Activated CD8-positive, alpha-beta memory T cell treated with anti-CD3 and anti-CD28 coated beads for 4 hours (primary cell): ENCODE measurements around the gene BTBD6.

ENCODE experiments used
- DNase-seq, 2 donors: peaks; one replicate each; pipeline ENCODE4 v3.0.0-alpha.2; 2020; ENCODE audit warnings: low read depth in 2 of 2

BTBD6 gene

DNA sequence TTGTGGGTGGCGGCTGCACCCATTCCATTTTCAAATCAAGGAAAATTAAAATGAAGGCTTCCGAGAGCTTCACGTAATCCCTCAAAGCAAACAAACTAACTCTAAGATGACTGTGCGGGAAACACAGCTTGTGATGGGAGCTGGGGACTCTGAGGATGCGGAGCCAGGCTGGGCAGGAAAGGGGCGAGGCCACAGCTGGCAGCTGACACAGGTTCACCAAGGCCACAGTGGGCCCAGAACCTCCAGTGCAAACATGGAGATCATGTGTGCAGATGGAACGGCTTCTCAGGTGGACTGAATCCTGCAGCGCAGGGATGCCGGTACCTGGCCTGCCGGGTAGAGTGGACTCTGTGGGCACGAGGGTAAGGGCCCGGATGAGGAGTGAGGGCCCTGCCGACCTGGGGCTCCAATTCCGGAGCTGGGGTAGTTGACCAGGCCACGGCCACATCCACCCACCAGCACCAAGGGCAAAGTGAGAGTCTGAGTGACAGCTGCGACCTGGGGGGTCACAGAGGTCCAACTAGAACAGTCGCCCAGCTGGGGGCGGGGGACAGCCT is 19.2 kb upstream of the BTBD6 start:
- no peak for DNase-seq

DNA sequence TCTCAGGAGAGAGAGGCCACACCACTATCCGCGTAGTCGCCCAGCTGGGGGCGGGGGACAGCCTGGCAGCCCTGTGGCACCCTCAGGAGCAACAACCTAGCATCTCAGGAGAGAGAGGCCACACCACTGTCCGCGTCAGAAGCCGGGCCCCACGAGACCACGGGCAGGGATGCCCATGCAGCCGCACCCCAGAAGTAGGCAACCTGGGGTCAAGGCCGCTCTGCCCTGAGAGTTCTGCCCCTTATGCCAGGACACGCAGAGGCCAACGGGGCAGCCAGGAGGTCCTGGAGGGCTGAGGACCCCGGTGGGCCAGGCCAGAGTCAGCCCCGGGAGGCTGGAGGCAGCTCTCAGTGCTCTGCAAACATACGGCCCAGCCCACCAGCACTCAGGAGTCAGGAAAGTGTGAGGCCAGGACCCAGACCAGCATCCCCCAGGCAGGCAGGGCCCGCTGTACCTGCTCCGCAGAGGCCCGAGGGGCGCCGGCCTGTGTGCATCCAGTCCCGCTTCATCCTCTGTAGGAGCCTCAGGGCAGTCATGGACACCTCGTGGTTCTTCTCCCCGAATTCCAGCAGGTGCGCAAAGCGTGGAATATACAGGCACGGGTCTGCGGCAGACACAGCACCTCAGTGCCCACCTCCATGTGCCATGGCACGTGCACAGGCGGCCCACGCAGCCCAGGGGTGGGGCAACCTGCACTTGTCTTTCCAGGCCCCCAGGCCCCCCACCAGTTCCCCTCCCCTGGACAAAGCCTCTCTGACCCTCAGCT is 7.3 kb upstream of the BTBD6 start:
- DNase-seq = no peak

DNA sequence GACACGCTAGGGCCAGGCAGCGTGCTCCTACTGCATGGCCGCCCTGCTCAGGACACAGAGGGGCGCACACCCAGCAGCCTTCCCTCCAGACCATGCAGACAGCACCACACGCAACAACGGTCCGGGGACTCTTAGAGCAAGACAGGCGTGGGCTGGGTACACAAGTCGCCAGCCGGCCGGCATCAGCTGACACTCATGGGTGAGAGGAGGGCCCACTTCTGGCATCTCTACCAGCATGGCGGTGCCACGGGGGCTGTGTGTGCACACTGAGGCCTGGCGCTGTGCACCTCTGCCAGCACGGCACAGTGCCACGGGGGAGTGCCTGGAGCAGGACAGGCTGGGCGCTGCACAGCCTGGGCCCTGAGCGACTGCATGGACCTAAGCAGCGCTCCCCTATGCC is 6.7 kb upstream of the BTBD6 start:
- no peak for DNase-seq

DNA sequence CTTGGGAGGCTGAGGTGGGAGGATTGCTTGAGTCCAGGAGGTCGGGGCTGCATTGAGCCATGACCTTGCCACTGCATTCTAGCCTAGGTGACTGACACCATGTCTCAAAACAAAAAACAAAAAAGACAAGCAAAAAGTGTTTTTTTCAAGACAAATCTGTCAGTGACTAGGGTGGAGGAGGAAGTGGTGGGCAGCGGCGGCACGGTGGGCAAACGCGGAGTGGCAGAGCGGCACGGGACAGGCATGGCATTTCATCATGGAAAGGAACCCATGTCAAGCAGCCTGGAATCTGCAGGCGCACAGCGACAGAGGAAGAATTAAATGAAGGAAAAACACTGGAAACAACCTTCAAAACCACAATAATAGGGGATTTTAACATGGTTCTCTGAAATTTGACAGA is 4.0 kb upstream of the BTBD6 start:
- no peak for DNase-seq

DNA sequence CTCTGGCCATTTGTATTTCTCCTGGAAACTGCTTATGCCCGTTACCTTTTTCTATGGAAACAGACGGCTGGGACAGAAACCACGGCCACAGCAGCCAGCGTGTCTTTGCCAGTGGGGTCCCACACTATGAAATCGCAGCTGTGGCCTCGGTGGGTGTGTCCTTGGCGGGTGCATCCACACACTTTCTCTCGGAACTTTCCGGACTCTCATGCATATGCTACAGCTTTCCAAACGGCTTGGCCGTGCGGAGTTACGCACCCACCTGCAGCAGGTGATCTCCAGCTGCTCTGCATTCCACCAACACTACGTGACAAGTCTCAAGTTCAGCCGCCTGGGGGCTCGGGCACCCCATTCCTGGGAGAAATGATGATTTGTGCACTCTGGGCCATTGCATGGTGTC is 1.3 kb upstream of the BTBD6 start:
- DNase-seq = no peak

DNA sequence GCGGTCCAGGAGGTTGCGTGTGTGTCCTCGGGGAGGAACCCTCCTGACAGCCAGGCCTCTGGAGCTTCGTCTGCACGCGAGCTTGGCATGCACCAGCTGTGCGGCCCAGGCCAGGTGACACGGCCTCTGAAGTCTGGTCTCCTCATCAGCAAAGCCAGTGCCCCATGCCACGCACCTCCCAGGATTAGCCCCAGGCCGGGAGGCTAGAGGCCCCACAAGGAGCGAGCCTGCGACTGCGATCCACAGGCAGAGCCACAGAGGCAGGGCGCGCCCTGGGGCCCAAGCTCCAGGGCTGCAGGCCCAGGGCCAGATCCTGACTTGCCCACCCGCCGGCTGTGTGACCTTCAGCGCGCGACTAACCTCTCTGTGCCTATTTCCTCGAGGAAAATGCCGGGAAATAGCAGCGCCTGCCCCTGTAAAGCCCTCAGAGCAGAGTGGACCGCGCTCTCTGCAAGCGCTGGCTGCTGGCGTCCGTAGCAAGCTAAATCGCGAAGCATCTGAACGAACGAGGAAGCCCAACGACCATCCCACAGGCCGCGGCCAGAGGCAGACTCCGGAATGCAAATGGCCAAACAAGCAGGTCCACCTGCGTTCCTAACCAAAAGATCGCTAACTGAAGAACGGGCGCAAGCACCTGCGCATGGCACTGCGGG is 492 bp upstream of the BTBD6 start:
- no peak for DNase-seq

DNA sequence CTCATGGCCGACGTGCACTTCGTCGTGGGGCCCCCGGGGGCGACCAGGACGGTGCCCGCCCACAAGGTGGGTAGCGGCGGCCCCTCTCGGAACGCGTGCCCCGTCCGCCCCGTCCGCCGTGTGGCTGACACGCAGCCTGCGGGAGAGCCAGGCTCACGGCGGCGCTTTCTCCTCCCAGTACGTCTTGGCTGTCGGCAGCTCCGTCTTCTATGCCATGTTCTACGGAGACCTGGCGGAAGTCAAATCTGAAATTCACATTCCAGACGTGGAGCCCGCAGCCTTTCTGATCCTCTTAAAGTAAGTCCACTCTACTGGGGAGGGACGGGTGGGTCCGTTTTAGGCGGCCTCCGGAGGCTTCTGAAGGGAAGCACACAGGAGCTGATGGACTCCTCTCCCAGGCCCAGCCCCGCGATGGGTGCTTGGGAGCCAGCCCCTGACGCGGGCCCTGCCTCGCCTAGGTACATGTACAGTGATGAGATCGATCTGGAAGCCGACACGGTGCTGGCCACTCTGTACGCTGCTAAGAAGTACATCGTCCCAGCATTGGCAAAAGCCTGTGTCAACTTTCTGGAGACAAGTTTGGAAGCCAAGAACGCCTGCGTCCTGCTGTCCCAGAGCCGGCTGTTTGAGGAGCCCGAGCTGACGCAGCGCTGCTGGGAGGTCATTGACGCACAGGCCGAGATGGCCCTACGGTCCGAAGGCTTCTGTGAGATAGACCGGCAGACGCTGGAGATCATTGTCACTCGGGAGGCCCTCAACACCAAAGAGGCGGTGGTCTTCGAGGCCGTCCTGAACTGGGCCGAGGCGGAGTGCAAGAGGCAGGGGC is 1.1 kb downstream of the BTBD6 start:
- no peak for DNase-seq

DNA sequence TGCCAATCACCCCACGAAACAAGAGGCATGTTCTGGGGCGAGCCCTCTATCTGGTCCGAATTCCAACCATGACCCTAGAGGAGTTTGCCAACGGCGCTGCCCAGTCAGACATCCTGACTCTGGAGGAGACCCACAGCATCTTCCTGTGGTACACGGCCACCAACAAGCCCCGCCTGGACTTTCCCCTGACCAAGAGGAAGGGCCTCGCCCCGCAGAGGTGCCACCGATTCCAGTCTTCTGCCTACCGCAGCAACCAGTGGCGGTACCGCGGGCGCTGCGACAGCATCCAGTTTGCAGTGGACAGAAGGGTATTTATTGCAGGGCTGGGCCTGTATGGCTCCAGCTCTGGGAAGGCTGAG is 1.7 kb downstream of the BTBD6 start:
- DNase-seq = no peak

DNA sequence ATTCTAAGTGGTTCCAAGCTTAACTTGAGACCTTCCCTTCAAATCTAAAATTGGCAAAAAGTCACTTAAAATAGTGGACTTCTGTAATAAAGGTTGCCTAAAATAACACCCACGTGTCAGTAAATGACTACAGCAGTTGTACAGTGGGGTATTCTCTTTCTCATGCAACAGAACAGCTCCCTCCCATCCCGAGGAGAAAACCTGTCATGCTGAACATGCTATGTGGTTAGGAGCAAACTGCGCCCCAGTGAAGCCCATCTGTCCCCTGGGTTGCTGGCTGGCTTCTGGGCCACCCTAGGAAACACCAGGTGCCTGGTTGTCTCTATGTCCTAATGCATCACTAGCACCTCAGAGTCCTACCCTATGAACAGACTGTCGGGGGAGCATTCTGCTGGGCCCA is 2.7 kb downstream of the BTBD6 start:
- DNase-seq = no peak

DNA sequence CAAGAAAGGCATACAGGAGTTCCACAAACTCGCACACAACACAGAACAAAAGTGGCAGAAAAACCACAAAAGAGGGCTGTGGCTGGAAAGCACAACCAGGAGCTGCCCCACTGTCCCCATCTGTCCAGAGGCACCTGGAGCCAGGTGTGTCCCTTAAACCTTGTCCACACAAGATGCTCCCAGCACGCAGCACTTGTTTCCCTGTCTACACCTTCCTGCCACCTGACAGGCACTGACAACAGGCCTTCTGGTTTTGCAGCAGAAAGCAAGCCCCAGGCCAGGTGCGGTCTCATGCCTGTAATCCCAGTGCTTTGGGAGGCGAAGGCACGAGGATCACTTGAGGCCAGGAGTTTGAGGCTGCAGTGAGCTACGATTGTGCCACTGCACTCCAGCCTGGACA is 3.6 kb downstream of the BTBD6 start:
- no peak for DNase-seq

DNA sequence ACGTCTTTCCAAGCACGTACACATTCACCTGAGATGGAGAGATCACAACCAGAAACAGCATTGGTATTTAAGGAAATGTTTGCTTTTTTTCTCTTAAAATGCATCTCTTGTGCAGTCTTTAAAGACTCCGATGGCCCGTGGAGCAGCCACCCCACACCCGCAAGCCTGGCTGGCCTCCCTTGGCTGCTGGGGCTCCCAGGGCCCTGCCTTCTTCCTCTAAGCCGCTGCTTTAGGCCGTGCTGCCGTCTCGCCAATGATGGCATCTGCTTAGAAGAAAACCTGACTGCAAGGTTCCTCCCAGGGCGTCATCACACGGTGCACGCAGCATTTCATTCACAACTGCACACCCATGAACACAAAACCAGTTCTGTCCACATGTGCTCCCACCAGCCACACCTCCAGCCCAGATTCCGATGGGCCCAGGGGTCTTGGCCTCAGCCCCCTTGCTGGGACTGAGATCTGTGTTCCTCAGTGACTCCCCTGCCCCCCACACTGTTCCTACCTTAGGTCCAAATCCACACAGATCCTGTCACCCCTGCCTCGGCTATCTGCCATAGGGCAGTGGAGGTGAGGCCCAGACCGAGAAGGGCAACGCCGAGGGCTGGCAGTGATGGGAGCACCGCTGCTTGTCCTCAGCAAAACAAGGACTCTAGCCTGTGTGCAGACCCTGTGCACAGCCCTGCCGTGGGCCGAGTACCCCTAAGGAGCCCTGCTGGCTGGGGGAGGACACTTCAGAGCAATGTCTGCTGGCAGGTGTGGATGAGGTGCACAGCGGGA is 4.4 kb downstream of the BTBD6 start:
- DNase-seq = no peak

DNA sequence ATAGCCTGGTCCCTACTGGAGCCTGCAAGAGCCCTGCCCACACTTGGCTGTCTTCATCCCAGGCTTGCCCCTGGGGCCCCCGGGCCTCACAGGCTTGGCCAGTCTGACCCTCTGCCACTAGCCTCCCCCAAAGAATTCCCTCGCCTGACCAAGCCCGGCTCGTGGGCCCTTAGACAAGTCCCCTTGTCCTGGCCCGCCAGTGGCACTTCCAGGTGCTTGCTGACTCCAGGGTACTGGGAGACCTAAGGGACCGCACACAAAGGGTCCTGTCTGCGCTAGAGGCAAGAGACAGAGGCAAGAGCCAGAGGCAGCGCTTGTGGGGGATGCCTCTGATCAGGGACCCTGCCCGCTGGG is 5.0 kb downstream of the BTBD6 start:
- no peak for DNase-seq

DNA sequence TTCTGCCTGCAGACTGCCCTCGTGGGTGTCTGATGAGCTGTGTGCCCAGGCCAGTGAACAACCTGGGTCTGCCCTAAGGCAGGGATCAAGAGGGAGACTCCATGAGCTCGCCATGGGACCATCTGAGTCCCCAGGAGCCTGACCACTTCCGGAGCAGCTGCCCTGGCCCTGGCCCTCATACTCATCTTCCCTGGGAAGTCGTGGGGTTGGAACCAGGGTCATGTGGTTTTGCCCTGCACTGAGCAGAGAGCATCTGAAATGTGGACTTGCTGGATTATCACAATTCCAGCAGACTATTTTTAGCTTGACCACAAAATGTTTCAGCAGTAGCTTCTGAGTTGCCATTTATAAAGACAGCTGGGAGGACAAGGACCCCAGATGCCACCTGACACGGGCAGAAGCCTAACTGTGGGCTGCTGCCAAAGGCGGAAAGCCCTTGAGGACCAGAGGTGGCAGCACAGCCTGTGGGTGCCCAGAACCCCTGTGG is 6.7 kb downstream of the BTBD6 start:
- DNase-seq = no peak

DNA sequence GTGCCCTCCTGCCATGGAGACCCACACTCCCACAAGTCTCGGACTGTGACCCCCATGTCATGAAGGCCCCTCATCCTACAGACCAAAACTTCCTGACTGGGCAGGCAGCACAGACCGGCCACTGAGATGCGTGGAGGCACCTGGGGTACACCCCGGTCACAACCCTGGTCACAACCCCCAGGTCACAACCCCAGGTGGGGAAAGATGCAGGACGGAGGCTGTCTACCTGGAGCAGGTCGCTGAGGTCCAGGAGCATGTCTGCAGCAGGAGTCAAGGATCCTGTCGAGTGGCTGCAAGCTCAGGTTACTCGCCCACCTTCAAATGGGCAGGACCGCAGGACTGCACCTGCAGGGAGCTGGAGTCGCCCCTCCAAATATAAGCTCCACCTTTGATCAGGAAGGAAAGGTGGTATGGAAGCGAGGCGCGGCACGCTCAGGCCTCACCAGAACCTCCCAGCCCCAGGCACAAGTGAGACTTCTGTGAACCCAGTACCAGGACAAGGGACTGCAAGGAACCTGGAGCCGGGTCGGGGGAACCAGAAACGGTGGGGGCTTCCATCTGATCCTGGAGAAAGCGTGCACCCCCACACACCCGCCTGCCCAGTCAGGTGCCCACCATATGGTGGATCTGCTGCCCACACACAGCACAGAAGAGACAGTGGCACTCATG is 8.1 kb downstream of the BTBD6 start:
- DNase-seq = no peak

DNA sequence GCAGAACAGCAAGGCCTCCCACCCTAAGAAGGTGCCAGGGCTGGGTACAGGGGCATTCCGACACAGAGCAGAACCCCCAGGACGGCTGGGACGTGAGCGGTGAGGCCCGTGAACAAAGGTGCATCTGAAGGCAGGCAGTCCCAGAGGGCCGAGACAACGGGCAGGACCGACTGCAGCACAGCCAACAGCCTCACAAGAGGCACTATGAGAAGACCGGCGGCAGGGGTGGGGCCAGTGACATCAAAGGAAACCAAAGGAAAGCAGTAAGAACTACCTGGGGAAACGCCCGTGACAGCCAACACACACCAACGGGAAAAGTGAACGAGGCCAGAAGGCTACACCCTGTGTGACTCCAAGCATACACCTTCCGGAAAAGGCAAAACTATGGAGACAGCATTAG is 9.1 kb downstream of the BTBD6 start:
- DNase-seq = no peak

DNA sequence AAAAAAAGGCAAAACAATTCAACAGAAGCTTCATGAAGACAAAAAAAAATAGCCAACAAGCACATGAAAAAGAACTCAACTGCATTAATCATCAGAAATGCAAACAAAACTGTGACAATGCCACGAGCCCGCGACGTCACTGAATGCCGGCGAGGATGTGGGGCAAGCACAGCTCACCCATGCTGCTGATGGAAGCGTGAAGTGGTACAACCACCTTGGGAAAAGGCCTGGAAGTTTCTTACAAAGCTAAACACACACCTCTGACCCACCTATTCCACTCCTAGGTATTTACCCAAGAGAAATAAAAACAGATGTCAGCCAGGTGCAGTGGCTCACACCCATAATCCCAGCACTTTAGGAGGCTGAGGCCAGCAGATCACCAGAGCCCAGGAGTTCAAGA is 10.5 kb downstream of the BTBD6 start:
- DNase-seq = no peak

DNA sequence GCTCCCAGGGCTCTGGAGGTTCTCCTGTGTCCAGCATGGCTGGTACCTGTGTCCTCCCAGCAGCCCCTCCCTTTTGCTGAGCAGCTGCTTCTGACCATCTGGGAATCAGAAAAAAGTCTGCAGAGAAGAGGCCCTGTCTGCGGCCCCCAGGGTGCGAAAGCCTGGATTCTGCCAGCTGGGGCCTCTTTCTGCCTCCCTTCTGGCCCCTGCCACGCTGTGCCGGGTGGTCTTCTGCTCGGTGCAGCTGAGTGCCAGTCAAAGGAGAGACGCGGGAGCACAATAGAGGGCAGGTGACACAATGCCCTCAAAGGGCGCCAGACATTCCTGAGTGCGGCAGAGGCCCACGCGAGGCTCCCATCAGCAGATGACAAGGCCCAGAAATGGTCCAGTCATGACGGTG is 12.6 kb downstream of the BTBD6 start:
- DNase-seq = no peak

DNA sequence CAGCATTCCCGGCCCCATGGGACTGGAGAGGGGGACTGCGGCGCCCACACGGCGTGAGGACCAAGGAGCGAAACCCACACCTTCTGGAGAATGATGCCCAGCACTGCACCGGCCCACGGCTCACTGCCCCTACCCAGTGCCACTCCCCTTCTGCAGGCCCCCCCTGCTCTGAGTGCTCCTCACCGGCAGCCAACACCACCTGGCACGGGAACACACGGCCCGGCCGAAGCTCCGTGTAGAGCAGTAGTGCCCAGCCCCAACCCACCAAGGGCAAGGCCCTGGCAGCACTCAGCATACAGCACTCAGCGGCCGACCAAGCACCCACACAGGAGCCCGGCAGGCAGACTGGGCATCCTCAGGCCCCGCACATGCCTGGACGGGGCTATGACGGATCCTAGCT is 13.4 kb downstream of the BTBD6 start:
- DNase-seq = no peak

DNA sequence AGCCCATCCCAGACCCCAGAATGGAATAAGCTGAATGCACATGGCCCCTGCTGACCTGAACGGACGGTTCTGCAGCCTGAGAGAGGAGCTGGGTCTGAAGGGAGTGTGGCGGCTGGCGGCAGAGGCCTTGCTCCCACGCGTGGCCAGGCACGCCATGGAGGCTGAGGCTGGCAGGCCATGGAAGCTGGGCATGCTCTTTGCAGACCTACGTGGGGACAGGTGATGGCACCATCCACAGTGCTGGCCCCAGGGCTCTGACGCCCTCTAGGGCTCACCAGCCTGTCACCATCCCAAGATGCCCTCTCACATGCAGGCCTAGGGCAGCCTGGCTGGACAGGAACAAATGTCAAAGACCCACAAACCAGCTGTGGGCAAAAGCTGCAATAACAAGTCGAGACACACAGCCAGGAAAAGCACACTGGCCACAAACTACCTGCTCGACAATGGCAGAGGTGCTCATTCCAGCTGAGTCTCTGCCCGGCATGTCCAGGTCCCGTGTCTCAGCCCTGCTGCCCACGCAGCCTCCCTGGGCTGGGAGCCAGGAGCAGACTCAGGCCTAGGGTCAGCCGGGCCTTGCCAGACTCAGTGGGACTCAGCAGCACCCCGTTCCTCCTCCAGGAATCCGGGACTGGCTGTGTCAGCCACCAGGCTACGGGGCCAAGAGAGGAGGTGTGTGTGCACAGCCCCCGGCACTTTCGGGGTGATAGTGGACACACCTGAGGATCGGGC is 19.7 kb downstream of the BTBD6 start:
- DNase-seq = no peak

DNA sequence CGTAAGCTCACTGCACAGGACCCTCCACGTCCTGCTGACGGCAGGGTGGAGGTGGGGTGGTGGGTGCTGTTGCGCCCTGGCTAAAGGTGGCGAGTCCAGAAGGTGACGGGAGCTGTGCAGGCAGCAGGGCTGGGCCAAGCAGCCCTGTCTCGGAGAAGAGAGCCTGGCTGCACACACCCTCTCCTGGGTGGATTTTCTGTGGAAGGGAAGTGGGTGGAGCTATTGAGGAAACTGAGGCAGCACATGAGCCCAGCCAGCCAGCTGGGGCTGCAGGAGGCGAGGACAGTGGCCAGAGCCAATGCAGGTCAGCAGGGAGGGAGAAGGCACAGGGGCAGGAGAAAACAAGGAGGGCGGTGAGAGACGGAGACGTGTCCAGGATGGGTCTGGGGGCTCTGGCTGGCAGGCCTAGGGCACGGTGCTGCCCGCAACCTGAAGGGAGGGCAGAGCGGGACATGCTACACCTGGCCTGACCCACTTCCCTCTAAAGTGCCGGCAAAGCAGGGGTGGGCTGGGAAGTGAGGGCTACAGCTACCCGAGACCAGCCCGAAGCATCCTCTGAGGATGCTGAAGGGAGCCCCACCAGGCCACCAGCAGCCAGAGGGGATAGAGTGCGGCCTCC is 20.5 kb downstream of the BTBD6 start:
- no peak for DNase-seq
